GM19351 (cell line): Measurements from ENCODE around the gene FOXB2.

Experiments used
- ATAC-seq: cut with Tn5 transposase; IDR thresholded peaks from one replicate; pipeline ENCODE4 v1.9.1; 2021; ENCODE audit warnings: mild to moderate bottlenecking, moderate library complexity; ENCODE audit not compliant: unreplicated experiment

FOXB2 gene

DNA sequence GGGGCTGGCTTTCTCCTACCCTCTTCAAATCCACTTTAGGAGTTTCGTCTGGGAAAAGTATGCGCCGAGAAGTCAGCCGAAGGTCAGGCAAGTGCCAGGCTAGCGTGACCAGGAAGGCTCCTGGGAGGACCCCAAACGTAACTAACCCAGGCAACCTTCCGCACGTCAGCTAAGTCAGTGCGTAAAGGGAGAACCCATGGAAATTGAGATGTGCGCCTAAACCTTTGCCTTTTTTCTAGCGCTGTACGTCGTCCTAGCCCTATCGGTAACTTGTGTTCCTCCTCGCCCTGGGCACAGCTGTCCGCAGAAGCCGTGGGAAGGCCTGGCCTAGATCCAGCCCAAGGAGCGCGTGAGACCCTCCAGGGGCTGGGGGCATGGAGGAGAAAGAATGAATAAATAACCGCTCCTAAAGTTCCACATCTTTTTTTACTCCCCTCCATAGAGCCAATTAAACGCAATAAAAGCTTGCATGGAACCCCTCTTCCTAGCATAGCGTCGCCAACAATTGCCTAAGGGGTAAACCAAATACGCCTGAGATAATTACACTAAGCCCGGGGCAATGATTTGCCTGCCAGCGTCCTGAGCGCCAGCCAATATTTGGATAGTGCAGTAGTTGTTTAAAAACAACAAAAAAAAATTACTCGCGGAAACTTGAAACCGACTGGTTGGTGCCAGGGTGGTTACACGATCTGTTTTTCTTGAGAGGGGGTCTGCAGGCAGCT, 4.0 kb upstream of the FOXB2 start:
- no peak for ATAC-seq

DNA sequence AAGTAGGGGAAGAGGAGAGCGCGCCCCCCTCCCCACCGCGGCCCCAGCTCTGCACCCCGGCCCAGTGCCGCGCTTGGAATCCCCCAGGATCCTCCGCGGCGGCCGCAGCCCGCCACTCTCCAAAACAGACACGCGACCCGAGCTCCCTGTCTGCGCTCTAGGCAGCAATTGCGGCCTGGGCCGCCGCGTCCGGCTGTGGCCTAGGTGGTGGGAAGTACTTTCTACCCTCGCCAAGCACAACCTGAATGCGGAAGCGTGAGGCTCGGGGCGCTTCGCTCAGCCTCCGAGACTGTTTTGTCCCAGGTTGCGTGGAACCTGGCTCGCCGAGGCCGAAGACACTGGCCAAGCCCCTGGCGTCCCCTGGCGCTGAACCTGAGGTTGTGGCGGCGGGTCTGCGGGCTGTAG, 3.3 kb upstream of the FOXB2 start:
- no peak for ATAC-seq

DNA sequence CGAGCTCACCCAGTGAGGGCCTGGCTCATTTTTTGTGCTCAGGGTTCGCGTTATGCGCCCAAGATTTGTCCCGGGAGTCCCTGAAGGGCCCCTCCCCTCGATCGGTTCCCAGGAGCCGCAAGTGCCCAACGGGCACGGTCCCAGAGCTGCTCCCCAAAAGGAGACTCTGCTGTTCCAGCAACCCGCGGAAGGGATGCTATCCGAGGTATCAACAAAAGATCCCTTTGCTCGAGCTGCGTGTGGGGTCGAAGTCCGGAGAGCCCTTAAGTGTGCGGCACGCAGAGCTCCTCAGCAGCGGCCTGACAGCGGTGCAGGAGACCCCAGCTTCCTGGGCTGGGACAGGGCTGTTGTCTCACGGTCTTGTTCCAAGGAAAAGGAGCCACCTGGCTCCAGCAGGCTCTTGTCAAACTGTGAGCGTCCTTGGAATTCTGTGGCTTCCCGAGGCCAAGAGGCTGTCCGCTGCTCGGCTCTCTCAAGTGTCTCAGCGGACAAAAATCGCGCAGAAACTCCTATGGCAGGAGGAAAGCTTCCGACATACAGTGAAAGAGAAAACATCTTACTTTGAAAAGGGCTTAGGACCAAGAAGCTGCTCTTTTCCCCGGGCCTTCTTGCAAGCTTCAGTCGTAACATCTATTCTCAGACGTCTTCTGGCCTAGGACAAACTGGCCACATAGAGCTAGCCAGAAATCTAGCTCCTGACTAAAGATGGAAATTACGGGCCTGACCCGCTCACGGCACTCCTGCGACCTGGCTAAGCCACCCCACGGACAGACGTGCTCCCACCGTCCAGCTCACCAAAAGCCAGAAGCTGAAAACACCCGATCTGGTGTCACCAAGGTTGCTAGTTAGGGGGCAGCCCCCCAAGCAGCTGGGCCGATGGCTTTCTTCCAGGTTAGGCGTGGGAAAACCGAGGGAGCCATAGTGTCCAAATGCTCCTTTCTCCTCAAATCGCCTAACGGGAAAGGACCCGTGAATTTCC, 2.6 kb upstream of the FOXB2 start:
- ATAC-seq: no peak

DNA sequence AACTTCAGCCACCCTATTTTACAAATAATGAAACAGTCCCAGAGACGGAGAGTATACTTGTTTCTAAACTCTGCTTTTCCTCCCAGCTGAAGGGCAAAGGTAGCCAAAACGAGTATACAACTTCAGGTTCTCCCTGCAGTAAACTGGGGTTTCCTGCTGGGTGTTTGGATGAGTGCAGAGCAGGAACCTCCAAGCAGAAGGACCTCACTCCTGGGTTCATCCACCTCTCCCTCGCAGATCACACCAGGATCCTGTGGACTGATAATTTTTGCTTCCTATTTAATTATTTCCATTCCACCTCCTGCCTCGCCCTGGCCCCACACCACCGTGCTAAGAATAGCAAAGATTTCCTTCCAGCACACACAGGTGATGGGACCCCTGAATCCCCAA, 2.0 kb upstream of the FOXB2 start:
- no peak for ATAC-seq

DNA sequence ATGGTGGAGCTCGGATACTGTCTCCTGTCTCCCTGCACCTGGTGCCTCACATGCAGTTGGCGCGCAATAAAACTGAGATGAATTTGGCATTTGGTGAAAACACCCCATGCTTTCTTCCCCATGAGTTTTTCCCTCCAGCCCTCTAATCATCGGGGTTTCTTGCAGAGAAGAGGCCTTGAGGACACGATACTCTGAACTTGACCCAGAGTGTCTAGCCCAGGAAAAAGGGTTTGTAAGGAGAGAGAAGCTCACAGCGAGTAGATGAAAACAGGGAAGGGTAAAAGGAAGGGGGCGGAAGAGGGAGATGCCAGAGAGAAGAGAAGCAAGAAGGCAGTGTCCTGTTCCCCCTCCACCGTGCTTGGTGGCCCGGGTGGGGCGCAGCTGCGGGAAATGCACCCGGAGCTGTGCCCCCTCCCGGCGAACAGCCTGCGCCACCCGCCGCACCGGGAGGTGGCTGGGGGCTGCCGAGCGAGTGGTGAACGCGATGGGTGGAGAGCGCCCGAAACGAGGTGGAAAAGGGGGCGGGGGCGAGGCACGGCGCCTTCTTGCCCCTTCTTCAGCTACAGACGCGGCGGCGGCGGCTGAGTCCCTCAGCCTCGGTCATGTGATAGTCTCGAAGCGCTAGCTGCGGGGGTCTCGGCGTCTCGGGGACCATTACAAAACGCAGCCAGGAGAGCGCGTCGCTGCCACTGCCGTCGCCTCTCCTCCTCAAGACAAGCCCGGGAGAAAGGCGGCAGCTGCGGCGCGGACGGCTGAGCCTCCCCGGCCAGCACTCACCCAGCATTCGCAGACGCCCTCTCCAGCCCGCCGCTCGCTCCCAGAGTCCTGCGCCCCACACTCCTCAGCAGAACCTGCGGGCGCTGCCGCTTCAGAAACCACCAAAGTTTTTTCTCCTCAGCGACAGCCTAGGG, 1.1 kb upstream of the FOXB2 start:
- no peak for ATAC-seq

DNA sequence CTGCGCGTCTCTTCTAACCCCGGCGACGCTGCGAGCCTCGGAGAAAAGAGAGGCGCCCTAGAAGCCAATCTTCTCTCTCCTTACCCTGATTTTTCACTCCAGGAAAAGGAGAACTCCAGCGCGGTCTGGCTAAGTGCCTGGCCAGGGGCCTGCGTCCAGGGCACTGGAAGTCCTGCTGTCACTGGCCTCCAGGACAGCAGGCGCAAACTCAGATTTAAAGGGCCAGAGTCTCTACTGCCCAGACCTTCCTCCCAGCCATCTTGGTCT, 553 bp upstream of the FOXB2 start:
- no peak for ATAC-seq

DNA sequence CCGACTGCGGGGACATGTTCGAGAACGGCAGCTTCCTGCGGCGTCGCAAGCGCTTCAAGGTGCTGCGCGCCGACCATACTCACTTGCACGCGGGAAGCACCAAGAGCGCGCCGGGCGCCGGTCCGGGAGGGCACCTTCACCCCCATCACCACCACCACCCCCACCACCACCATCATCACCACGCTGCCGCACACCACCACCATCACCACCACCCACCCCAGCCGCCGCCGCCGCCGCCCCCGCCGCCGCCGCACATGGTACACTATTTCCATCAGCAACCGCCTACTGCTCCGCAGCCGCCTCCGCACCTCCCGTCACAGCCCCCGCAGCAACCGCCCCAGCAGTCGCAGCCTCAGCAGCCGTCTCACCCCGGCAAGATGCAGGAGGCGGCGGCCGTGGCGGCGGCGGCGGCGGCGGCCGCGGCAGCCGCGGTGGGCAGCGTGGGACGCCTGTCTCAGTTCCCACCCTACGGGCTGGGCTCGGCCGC, 514 bp downstream of the FOXB2 start:
- no peak for ATAC-seq

DNA sequence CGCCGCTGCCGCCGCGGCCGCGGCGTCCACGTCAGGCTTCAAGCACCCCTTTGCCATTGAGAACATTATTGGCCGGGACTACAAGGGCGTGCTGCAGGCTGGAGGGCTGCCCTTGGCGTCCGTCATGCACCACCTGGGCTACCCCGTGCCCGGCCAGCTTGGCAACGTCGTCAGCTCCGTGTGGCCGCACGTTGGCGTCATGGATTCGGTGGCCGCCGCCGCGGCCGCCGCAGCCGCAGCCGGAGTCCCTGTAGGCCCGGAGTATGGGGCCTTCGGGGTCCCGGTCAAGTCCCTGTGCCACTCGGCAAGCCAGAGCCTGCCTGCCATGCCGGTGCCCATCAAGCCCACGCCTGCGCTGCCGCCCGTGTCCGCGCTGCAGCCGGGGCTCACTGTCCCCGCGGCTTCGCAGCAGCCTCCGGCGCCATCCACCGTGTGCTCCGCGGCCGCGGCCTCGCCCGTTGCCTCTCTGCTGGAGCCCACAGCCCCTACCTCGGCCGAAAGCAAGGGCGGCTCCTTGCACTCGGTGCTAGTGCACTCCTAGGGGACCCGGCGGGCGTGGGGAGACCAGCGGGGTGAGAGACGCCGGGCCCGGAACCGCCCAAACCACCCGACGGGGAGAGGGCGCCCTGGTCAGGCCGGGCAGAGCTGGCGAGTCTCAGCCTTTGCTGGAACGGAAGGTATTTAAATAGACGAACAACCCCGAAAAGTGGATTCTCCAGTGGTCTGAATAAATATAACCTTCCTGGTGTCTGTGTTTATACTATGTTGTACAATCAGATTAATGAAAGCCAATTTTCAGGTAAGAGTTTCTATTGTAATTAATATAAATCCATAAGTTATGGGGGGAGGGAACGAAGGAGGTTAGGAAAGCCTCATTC, 1.2 kb downstream of the FOXB2 start:
- no peak for ATAC-seq

DNA sequence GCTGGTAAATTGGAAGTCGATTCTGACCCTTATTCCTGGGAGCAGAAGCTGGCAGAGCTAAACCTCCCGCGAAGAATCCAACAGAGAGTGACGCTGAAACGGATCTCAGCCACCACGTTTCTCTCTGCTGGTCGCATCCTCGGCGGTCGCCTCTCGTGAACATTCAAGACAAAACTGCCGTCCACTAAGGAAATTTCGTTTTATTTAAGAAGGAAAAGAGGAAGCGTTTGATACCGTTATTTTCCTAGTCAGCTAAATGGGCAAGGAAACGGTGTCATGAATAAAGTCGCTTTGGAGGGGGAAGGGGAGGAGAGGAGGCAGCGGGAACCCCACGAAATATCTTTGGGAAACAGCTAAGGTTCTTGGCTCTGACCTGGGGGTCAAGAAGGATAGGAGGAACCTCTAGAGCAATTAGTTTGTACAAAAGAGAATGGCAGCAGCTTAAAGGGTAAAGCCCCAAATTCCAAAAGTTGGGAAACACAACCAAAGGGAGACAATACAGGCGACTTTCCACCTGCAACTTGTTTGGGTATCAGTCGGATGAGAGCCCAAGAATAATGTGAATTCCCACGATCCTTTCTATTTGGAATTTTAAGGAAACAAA, 1.9 kb downstream of the FOXB2 start:
- ATAC-seq: no peak

DNA sequence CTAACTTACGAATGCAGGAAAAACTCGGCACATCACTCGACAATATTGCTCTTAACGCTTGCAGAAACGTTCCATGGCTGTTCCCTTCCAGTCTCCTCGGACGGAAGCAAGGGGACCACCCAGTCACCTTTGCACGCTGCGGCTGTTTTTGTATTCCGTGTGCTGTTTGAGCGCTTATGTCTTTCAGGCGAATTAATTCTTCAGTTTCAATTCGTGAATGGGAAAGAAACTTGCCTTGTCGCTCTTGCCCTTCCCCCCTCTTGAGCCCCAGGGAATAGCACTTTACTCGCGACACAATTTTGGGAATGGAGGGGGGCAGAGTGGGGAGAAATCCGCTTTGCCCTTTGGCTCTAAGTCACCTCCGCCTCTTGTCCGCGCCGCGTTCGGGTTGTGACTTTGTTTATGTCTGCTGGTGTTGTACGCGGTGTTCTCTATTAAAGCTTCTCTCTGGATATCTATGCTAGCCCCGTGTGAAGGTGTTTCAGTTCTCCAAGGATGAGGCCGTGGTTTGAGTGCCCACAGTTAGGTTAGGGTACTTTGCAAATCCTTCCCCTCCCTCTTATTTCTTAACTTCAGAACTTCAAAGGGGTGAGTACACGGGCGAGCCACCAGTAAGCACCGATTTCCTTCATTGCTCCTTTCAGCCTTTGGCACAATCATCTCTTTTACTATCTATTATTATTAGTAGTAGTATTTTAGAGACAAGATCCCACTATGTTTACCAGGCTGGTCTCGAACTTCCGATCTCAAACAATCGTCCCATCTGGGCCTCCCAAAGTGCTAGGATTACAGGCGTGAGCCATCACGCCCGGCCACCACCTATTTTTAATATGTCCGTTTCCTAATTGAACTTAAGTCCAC, 2.7 kb downstream of the FOXB2 start:
- ATAC-seq: no peak

DNA sequence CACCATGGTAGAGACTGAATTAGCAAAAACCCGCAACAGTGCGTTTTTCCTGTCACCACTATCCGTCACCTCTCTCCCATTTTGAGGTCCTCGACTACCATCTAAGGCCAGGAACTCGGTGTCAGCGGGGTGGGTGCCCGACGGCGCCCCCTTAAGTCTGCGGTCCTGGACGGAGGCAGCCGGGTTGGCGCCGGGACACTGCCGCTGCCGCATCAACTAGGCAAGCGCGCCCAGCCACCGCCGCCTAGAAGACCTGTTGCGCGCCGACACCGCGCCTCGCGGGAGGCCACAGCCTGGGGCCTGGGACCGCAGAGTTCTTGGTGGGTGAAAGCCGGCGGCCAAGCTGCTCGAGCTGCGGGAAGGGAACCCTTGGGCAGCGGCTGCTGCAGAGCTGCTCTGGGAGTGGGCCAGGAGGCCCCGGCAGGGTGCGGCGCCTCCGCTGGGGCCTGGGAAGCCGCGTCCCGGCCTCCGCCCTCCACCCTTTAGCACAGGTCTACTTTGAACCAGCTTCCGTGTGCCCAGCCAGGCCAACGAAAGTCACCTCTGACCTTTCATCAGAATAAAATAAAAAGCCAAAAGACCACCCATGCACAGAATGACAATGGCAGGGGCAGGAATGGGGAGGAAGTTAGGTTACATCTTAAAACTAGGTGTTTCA, 3.5 kb downstream of the FOXB2 start:
- no peak for ATAC-seq

DNA sequence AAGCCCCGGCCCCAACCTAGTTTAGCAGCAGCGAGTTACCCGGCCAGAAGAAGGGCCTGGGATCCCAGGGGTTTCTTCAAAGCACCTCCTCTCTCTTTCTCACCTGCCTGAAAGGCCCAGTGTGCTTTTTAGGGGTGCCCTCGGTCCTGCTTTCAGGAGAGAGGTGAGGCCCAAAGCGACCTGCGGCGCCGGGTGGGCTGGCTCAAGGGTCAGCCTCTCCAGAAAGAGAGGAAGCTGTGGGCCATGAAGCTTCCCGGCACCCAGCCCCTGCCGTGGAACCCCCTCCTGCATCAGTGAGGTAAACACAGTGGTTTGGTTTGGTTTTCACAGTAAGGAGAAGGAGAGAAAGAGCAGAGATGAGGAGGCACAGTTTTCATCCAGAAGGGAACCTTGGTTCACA, 4.3 kb downstream of the FOXB2 start:
- no peak for ATAC-seq

DNA sequence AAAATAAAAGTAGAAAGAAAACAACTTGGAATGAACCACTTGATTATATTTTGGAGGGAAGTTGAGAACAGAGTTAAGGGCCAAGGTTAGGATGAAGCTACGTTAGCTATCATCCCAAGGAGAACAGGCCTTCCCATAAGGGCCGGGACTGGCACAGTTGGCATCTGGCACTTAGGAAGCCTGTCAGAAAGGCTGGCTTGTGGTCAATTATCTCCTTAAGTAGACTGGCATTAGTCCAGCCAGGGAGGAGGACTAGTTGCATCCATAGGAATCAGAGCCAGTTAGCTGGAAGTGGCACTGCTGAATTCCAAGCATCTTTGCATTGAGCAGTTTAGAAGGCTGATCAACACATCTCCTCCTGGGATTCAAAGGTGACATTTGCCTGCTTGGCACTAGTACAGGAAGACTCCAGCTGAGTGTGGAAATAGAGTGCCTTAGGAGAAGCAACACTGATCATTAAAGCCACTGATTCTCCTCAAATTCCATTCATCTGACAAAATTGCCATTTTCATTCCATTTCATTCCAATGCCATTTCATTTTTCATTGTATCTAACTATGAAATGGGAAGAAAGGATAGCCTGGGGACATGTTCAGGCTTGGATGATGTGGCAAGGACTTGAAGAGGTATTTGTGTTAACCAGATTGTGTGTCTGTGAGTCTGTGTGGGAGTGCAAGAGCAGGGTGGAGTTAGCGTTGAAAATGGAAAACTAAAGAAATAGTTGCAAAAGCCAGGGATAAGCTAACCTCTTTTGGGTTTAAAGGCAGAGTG, 5.5 kb downstream of the FOXB2 start:
- ATAC-seq: no peak

DNA sequence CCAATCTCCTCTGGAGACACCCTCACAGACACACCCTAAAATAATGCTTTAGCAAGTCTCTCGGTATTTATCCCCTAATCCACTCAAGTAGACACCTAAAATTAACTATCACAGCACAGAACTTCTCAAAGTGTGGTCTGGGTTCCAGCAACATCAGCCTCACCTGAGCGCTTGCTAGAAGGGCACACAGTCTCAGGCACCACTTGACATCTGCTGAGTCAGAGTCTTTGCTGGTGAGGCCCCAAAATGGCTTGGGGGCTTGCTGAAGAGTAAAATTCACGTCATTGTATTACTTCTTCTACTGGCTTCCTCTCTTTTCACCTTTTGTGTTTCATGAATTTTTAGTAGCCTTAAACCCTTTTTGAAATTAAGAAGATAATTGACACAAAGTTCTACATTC, 9.0 kb downstream of the FOXB2 start:
- ATAC-seq: no peak

DNA sequence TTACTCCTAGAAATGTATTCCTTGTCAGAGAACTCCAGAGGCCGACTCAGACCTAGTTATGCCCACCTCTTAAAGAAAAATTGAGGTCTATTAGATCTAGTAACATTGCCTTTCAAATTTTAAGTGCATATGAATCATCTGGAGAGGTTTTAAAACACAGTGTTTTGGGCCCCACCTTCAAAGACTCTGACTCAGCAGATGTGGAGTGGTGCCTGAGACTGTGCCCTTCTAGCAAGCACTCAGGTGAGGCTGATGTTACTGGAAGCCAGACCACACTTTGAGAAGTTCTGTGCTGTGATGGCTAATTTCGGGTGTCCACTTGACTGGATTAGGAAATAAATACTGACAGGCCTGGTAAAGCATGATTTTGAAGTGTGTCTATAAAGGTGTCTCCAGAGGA, 10.6 kb downstream of the FOXB2 start:
- ATAC-seq: no peak

DNA sequence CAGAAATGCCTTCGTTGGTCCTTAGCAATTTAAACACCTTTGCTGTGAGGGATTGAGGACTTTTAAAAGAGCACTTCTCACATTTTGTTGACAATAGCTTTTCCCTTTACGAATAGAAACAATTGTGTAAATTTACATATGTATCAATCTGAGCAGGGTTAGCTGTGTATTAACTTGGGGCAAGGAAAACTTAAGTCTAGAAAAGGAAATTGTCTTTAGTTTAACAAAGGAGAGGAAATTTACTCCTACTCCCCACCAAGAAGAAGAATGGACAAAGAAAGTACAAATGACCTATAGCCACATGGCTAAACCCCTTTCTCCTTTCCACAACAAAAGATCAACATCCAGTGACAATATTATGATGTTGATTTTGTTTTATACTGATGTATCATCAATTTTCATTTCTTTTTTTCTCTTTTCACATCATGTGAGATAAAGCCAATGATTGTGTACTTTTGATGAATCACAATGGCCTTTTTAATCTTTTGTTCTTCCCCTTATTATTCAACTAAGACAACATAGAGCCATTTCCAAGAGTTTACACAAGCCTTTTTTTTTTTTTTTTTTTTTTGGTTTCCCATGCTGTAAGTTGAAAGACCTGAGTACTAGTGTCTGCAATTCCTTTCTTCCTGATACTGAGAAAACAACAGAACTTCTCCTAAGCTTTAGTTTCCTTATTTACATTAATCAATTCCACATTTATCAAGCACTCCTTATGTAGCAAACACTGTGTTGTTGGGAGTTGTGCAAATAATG, 19.0 kb downstream of the FOXB2 start:
- no peak for ATAC-seq

DNA sequence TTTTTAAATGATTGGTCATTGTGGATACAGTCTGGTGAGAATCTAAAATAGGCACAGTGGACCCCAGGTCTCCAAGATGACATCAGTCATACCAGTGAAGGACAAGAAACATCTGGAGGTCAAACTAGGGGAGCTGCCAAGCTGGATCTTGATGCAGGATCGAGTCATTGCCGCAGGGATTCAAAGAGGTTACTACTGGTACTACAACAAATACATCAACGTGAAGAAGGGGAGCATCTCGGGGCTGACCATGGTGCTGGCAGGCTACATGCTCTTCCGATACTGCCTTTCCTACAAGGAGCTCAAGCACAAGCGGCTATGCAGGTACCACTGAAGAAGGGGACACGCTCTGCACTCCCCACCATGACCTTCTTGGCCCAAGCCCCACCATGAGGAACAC, 20.9 kb downstream of the FOXB2 start:
- no peak for ATAC-seq
